ENCODE measurements around the gene PRM3.

PRM3 gene

DNA sequence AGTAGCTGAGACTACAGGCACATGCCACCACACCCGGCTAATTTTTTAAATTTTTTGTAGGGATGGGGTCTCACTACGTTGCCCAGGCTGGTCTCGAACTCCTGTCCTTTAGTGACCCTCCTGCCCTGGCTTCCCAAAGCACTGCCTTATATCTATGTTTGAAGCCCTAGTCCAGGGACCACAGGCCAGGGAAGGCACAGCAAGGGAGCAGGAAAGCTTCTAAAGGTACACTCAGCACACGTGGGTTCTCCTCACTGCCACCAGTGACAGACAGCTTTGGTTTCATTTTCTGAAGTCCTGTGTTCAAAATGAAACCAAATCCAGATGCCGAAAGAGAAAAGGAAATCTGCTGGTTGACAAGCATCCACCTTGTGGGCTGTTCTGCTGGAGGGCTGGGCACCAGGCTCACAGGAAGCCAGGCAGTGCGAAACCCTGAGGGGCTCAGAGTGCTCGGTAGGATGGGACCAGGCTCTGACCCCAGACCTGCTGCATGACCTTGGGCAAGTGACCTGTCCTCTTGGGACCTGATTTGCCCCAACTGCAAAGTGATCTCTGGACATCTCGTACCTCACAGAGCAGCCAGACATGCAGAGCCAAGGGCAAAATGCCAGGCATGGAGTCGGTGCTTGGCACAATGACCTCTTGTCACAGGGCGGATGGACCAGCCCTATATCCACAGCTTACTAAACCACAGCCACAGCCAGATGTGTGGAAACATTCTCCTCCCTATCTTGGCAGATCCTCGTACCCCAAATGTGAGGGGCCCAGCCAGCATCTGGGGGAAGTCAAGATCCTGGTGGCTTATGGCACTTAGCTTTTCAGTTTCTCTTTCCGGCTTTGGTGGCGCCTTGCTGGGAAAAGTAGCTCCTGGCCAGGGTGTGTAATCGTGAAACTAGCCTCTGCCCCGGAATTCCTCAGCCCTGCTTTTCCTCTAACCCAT, 14.6 kb downstream of the PRM3 start:
- H3K27ac ChIP-seq = no peak overlapping the region
- TF ChIP-seq, protein P1, sequence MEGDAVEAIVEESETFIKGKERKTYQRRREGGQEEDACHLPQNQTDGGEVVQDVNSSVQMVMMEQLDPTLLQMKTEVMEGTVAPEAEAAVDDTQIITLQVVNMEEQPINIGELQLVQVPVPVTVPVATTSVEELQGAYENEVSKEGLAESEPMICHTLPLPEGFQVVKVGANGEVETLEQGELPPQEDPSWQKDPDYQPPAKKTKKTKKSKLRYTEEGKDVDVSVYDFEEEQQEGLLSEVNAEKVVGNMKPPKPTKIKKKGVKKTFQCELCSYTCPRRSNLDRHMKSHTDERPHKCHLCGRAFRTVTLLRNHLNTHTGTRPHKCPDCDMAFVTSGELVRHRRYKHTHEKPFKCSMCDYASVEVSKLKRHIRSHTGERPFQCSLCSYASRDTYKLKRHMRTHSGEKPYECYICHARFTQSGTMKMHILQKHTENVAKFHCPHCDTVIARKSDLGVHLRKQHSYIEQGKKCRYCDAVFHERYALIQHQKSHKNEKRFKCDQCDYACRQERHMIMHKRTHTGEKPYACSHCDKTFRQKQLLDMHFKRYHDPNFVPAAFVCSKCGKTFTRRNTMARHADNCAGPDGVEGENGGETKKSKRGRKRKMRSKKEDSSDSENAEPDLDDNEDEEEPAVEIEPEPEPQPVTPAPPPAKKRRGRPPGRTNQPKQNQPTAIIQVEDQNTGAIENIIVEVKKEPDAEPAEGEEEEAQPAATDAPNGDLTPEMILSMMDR (conservative IDR thresholded peaks at IDR 0.05) = no peak

DNA sequence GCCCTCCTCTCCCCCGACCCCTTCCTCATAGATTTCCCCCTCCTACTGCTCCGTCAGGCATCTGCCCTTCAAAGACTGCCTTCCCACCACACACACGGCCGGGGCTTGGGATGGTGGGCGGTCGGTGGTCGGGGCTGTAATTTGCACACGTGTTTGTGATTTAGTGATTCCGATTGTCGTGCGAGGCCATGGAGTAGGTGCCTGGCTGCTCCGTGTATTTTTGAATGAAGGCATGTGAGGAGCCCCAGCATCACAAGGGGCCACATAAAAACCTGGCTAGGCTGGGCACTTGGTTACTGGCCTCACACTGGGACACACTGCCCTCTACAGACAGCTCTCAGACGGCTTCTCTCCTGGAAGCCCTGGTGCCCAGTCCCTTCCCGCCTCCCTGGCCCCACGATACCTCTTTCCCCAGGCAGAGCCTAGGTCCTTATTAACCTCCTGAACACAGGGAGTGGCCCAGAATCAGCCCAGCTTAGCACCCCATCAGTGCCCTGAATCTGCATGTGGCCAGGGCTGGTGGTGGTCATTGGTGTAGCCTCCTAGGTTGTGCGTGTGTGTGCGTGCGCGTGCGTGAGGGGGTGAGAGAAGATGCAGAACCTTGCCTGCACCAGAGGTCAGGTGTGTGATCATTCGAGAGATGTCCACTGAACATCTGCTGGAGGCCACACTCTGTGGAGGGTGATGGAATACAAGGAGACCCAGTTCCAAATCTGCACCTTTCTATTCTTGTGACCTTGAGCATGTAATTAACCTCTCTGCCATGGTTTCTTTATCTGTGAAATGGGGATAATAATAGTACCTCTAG, 16.1 kb downstream of the PRM3 start:
- peak overlapping the region; percentile 72 for H3K27ac ChIP-seq
- TF ChIP-seq, protein P1 (conservative IDR thresholded peaks at IDR 0.05) = peak; percentile 79

DNA sequence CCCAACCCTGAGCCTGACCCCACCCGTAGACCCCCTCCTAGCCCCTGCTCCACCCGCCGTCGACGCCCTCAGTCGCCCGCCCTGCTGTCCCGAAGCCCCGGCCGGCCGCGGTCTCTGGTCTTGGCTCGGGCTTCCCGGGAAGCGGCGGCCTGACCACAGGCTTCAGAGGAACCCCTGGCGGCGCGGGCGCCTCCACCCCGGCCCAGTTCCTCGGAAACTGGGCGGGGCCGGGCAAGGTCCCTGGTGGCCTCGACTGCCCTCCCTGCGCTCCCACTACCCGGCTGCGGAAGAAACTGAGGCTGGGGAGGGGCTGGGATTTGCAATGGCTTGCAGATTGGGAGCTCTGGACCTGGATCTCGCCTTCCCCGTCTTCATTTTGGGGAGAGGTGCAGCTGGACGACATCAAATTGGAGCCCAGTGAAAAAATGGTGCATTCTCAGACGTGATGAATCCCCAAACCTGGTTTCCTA, 16.7 kb downstream of the PRM3 start:
- peak overlapping the region; percentile 72 for H3K27ac ChIP-seq
- TF ChIP-seq, protein P1 (conservative IDR thresholded peaks at IDR 0.05) = no peak

DNA sequence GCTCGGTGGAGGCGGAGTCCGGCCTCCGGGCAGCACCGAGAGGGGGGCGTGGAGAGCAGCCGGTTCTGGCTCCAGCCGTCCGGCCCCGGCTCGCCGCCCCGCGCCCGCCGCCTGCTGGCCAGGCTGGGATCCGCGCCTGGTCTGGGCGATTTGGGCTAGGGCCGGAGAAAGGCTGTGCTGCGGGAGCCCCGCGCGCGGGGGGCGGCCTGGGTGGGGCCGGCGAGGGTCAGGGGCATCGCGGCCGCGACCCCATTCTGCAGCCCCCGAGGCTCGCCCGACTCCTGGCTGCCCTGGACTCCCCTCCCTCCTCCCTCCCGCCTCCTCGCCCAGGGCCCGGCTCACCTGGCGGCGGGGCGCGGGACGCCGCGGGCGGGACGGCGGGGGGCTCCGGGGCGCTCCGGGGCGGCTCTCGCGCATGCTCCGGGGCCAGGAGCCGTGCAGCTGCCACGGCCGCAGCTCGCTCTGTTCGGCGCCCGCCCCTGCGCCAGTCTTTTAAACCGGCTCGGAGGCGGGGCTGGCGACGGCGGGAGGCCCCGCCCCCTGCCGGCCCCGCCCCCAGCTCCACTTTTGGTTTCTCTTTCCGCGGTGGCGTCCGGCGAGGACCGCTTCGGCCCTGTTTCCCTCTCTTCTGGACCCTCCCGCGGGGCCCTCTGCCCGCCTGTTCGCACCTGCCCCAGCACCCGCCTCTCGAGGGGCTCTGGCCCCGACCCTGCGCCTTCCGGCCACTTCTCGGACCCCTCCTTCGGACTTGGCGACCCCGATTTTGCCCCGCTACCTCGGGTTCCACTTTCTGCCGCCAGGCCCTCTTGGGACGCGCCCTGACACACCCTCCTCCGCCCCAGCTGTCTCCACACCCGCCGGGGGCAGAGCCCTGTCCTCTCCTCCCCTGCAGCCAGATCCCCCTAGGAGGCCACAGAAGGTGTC, 17.4 kb downstream of the PRM3 start, which contains the start of gene SOCS1:
TSS of gene SOCS1 (minus strand) at position 468 of the 924 bp plus-strand sequence. CDS start 726 bp downstream, outside the sequence.
- H3K27ac ChIP-seq = peak within 1 kb of the TSS; percentile 72
- TF ChIP-seq, protein P1 (conservative IDR thresholded peaks at IDR 0.05) = peak; percentile 84

DNA sequence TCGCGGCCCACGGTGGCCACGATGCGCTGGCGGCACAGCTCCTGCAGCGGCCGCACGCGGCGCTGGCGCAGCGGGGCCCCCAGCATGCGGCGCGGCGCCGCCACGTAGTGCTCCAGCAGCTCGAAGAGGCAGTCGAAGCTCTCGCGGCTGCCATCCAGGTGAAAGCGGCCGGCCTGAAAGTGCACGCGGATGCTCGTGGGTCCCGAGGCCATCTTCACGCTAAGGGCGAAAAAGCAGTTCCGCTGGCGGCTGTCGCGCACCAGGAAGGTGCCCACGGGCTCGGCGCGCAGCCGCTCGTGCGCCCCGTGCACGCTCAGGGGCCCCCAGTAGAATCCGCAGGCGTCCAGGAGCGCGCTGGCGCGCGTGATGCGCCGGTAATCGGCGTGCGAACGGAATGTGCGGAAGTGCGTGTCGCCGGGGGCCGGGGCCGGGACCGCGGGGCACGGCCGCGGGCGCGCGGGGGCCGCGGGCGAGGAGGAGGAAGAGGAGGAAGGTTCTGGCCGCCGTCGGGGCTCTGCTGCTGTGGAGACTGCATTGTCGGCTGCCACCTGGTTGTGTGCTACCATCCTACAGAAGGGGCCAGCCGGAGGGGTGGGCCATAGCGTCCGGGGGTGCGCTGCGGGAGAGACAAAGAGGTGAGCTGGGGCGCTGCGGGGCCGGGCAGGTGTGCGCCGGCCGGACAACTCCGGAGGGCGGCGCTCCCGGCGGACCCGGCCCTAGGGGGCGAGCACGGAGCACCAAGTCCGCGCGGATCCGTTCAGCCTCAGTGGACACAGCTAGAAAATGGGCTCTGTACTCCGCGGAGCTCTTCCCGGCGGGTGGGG, 18.3 kb downstream of the PRM3 start:
- peak overlapping the region; percentile 72 for H3K27ac ChIP-seq
- TF ChIP-seq, protein P1 (conservative IDR thresholded peaks at IDR 0.05) = no peak

All from VCaP (cell line).